ENCODE measurements around the gene ULBP3. TPM values are rescaled to one million over a fixed set of nuclear protein-coding genes. Genes with fewer than 3 reads are reported as not detected.
"Not testable (repeated sequence)": the region's sequence is repeated elsewhere in the genome, so short reads cannot be mapped to it uniquely, and the experiment has no call there.

ULBP3 gene
- polyA plus RNA-seq, 4 donors = 7.7 to 10.6 (median 9.0) TPM

DNA sequence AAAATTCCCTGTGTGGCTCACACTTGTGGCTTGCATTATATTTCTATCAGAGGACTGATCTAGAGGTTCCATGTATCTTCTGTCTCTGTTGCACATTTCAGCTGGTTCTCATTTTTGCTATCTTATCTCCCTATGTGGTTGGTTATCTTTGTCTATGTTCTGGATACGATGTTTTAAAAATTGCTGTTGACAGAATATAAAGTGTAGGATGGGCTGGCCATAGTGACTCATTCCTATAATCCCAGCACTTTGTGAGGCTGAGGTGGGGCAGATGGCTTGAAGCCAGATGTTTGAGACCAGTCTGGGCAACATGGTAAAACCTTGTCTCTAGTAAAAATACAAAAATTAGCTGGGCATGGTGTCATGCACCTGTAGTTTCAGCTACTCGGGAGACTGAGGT is 9.9 kb upstream of the ULBP3 start:
- DNase-seq (ENCODE audit: low read depth in 4 of 4, low spot score in 3 of 4) = no peak

- DNase-seq (ENCODE audit: low read depth in 4 of 4, low spot score in 3 of 4) = no peak
These were observed 7.4 kb upstream of the ULBP3 start for GRCh38 chr6:150076196-150076893.

DNA sequence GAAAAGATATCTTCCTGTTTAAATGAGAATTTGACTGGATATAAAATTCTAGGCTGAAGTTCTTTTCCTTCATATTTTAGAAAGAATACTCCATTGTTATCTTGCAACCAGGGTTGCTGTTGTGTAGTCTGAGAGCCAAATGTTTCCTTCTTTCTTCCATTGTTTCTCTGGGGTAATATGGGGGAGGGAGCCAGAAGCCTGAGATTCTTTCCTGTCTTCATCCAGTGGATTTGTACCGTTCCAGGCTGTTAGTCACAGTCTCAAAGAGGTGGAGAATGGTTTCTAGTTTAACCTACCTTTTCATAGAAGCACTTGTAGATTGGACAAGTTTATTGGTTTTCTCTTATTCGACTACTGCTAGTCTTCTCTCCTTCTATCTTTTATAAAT is 6.1 kb upstream of the ULBP3 start:
- no peak for DNase-seq (ENCODE audit: low read depth in 4 of 4, low spot score in 3 of 4)

DNA sequence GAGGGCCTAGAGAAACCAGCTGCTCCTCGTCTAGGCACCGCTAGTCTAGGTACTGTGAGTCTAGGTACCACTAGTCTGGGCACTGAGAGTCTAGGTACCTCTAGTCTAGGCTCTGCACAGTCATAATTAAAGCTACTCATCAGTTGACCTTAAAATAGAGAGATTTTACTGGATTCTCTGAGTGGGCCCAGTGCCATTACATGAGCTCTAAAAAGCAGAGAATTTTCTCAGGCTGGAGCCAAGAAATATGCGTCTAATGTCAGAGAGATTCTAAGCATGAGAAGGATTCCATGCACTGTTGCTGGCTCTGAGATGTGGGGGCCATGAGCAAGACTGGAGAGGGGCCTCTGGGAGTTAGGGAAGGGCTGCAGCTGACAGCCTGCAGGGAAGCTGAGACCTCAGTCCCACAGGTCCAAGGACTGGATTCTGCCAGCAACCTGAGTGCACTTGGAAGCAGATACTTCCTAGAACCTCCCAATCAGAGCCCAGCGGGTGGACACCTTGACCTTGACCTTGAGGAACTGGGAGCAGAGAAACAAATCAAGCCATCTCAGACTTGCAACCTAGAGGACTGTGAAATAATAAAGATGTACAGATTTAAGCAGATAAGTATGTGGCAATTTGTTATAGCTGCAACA is 5.6 kb upstream of the ULBP3 start:
- DNase-seq (ENCODE audit: low read depth in 4 of 4, low spot score in 3 of 4) = not testable (repeated sequence)

DNA sequence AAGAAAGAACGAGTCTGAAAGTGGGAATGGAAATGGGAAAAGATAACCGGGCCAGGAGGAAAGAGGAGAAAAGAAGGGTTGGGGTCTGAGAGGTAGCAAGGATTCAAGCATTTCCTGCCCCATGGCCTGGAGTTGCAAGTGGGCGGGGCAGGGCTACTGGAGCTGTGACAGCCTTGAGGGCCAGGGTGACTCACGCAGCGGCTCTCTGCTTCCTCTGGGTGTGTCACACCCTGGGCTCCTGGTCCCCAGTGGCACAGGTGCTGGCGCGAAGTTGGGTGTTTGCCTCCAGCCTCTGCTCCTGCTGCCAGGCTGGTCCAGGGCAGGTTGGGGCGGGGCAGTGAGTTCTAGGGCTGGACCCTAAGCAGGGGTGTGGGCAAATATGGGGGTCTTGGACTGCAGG is 3.3 kb upstream of the ULBP3 start:
- no peak for DNase-seq (ENCODE audit: low read depth in 4 of 4, low spot score in 3 of 4)

GRCh38 chr6:150070236-150070818 is 1.4 kb upstream of the ULBP3 start:
- DNase-seq (ENCODE audit: low read depth in 4 of 4, low spot score in 3 of 4) = no peak

- DNase-seq (ENCODE audit: low read depth in 4 of 4, low spot score in 3 of 4) = no peak
These were observed 785 bp upstream of the ULBP3 start for GRCh38 chr6:150069706-150070105.

DNA sequence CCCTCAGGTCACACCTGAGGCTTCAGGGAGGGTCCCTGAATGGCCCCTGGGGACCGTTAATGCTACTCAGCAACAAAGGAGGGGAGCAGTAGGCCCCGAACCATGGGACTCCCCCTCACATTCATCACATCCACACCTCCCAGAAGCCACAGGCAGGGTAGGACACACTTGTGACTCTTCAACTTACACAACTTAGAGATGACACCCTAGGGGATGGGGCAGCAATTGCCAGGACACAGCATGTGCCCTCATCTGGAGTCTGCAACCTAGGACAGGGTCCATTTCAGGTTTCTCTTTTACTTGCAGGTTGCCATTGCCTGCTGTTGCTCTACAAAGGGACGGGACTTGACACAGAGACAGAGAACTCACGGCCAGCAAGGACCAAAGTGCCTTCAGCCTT is 770 bp downstream of the ULBP3 start:
- no peak for DNase-seq (ENCODE audit: low read depth in 4 of 4, low spot score in 3 of 4)

DNA sequence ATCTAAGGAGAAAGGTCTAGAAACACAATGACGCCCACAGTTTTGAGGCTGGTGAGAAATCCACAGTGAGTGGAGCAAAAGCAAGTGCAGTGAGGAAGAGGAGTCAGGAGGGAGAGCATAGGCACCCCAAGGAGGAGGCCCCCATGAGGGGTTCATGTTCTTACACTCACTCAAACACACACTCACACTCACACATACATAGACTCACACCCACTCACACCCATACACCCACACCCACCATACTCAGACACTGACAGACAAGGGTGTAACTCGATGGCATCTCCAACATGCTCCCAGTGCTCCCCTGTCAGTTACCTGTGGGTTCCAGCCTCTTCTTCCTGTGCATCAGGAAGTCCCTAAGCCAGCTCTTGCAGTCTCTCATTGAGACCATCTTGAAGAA is 3.8 kb downstream of the ULBP3 start:
- DNase-seq (ENCODE audit: low read depth in 4 of 4, low spot score in 3 of 4) = no peak

DNA sequence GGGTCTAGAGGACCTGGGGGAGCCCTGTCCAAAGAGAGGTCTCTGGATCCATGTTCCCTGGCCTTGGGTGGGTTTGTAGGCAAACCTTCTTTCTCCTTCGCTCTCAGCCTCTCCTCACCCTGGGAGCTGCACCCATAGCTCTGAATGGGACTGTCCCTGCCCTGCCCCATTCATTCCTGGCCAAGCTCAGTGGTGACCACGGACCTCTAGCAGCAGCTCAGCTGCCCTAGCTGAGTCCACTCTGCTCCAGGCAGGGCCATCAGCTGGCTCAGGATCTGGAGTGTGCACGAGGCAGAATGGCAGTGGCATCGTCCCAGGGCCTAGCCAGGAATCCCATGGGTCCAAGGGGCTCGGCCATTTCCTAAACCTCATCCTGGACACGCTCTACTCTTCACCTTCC is 5.3 kb downstream of the ULBP3 start:
- no peak for DNase-seq (ENCODE audit: low read depth in 4 of 4, low spot score in 3 of 4)

GRCh38 chr6:150059973-150060372 is 8.9 kb downstream of the ULBP3 start:
- not testable (repeated sequence) for DNase-seq (ENCODE audit: low read depth in 4 of 4, low spot score in 3 of 4)

DNA sequence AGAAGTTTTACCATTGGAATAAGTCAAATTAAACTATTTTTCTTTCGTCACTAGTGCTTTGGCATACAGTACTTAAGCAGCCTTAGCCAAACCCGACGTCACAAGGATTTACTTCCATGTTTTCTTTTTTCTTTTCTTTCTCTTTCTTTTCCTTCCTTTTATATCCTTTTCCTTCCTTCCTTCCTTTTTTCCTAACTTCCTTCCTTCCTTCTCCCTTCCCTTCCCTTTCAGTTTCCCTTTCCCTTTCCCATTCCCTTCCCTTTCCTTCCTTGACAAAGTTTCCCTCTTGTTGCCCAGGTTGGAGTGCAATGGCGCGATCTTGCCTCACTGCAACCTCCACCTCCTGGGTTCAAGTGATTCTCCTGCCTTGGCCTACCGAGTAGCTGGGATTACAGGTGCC is 9.9 kb downstream of the ULBP3 start:
- no peak for DNase-seq (ENCODE audit: low read depth in 4 of 4, low spot score in 3 of 4)

DNA sequence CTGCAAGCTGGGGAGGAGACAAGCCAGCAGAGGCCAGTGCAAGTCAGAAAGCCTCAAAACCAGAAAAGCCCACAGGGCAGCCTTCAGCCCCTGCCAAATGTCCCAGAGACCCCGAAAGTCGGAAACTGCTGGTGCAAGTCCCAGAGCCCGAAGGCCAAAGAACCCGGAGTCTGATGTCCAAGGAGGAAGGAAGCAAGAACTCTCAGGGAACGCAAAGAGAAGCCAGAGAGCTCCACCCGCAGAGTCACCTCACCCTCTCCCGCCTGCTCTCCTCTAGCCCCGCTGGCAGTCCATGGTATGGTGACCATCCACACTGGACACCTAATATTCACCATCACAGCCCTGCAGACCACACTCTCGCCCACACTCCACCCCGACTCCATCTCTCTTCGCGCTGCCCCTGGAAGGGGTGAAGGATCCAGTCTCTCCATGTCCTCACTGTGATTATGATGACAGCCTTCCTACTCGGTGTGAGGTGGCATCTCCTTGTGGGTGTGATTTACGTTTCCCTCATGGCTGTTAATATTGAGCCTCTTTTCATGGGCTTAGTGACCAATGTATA is 10.6 kb downstream of the ULBP3 start:
- no peak for DNase-seq (ENCODE audit: low read depth in 4 of 4, low spot score in 3 of 4)

GRCh38 chr6:150057501-150057951 is 11.4 kb downstream of the ULBP3 start:
- DNase-seq (ENCODE audit: low read depth in 4 of 4, low spot score in 3 of 4) = no peak

- DNase-seq (ENCODE audit: low read depth in 4 of 4, low spot score in 3 of 4) = no peak
These were observed 12.0 kb downstream of the ULBP3 start for GRCh38 chr6:150056916-150057315.

DNA sequence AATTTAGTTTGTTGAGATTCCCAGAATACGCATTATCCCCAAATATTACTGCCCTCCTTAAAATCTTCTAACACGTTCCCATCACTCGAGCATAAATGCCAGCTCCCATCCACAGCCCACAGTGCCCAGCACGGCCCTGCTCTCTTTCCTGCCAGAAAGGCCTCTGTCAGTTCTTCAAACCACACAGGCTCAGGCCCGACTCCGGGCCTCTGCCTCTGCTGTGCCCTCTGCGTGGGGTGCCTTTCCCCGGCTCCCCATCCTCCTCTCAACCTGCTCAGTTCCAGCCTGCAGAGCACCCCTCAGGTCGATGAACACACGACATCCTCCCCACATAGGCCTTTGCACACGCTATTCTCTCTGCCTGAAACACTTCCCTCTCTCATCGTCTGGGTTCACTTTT is 12.8 kb downstream of the ULBP3 start:
- DNase-seq (ENCODE audit: low read depth in 4 of 4, low spot score in 3 of 4) = no peak

DNA sequence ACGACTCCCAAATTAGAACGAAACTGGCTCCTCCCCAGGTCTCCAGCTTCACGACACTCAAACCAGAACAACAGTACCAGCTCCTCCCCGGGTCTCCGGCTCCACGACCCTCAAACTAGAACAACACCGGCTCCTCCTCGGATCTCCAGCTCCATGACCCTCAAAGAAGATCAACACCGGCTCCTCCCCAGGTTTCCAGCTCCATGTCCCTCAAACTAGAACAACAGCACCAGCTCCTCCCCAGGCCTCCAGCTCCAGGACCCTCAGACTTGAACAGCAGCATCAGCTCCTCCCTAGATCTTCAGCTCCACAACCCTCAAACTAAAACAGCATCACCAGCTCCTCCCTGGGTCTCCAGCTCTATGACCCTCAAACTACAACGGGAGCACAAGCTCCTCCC is 13.8 kb downstream of the ULBP3 start:
- no peak for DNase-seq (ENCODE audit: low read depth in 4 of 4, low spot score in 3 of 4)

DNA sequence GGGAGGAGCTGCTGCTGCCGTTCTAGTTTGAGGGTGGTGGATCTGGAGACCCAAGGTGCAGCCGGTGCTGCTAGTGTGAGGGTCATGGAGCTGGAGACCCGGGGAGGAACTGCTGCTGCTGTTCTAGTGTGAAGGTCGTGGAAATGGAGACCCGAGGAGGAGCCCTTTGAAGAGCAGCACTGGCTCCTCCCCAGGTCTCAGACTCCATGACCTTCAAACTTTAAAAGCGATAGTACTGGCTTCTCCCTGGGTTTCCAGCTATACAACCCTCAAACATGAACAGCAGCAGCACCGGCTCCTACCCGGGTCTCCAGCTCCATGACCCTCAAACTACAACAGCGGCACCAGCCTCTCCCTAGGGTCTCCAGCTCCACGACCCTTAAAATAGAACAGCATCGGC is 15.5 kb downstream of the ULBP3 start:
- DNase-seq (ENCODE audit: low read depth in 4 of 4, low spot score in 3 of 4) = no peak

DNA sequence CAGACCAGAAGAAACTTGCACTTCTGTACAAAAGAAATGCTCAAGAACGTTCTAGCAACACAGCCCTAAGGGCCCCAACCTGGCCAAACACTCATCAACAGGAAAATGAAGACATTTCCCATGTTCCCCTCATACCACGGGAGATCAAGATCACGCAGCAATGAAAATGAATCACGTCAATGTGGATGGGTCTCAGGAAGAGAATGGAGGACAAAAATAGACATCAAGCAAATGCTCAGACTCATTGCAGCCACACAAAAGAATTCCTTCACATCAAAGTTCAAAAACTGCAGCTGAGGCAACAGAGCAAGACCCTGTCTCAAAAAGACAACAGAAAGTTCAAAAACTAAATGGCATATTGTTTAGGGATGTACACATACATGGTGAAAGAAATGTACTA is 18.1 kb downstream of the ULBP3 start:
- no peak for DNase-seq (ENCODE audit: low read depth in 4 of 4, low spot score in 3 of 4)

DNA sequence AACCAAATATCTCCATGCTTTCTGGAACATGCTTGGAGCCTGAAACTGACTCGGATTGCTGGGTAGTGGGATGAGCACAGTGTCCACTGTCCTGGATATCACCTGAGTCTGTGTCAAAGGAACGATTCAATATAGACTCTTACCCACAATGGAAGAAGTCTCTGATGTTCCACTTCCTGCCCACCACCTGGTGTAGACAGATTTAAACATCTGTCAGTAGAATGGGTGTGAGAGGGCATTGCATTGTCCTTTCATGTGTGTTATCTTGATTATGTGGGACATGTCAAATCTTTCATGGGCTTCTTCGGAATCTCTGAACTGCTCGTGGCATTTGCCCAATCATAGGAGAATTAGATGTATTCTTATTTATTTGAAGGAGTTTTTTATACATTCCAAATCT is 20.8 kb downstream of the ULBP3 start:
- no peak for DNase-seq (ENCODE audit: low read depth in 4 of 4, low spot score in 3 of 4)

GRCh38 chr6:150046943-150047342 is 22.0 kb downstream of the ULBP3 start:
- DNase-seq (ENCODE audit: low read depth in 4 of 4, low spot score in 3 of 4) = no peak

DNA sequence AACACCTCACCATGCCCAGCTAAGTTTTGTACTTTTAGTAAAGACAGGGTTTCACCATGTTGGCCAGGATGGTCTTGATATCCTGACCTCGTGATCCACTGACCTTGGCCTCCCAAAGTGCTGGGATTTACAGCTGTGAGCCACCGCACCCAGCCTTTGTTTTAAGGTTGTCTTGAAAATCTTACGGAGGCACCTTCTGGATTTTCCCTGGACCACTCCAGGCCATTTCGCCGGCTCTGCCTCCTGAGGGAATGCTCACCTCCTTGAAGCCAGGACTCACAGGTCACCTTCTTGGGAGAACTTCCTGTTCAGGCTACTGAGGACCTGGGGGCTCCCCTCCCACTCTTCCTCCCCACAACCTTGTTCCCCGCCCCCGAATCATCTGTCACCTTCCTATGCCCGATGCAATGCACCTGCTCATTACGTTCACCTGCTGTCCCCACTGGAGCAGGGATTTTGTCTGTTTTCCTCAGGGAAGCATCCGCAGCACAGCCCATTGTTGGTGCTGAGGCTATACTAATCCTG is 24.2 kb downstream of the ULBP3 start:
- DNase-seq (ENCODE audit: low read depth in 4 of 4, low spot score in 3 of 4) = no peak

Measured in right renal pelvis (tissue), 4 donors.